ENCODE results near the gene EPC2.

Gene EPC2

GRCh38 chr2:148816176-148816575, 171.6 kb downstream of the EPC2 start:
- DNase-seq, result no peak

GRCh38 chr2:148817210-148817708, 172.7 kb downstream of the EPC2 start:
- no peak for DNase-seq

GRCh38 chr2:148819019-148819585, 174.6 kb downstream of the EPC2 start:
- DNase-seq, result no peak

GRCh38 chr2:148824190-148824589, 179.6 kb downstream of the EPC2 start:
- DNase-seq, result no peak

GRCh38 chr2:148826791-148827190, 182.2 kb downstream of the EPC2 start:
- DNase-seq, result no peak

- no peak for DNase-seq
These were observed 184.4 kb downstream of the EPC2 start for GRCh38 chr2:148828941-148829340.

- no peak for DNase-seq
These were observed 185.1 kb downstream of the EPC2 start for GRCh38 chr2:148829618-148830017.

- no peak for DNase-seq
These were observed 188.1 kb downstream of the EPC2 start for GRCh38 chr2:148832637-148833036.

Measured in HCEC 1CT (cell line).